Measurements from ENCODE around the gene PPP4R1. TPM values are rescaled to one million over a fixed set of nuclear protein-coding genes. Genes with fewer than 3 reads are reported as not detected.

The PPP4R1 gene
- total RNA-seq, 1 experiment from 2014 or later, result 110 TPM

DNA sequence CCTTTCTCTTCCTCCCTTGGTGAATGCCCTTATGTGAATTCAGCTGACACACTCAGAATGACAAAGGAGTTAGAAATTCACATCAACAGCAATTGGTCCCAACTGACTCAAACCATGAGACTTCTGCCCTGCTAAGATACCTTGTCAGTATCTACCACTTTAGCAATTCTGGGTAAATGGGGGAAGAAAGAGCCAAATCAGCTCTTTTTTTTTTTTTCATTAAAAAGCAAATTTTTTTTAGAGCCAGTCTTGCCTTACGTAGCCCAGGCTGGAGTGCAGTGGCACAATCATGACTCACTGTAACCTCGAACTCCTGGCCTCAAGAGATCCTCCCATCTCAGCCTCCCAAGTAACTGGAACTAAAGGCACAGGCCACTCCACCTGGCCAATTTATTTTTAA is 1.7 kb upstream of the PPP4R1 start:
- Mint-ChIP-seq H3K9me3 (ENCODE audit: low read depth, unreplicated experiment) (no peaks in the 10 kb centered on the region), H3K4me3 (ENCODE audit: low read depth, unreplicated experiment) (peak overlapping the region; percentile 99), H3K36me3 (ENCODE audit: insufficient read depth, unreplicated experiment) (peaks cover 31% of the 10 kb centered on the region), H3K27me3 (ENCODE audit: unreplicated experiment) (no peaks in the 10 kb centered on the region), H3K27ac (ENCODE audit: unreplicated experiment) (peak overlapping the region; percentile 94), H3K4me1 (ENCODE audit: low read depth, unreplicated experiment) (peaks cover 48% of the 10 kb centered on the region)
- no TSS peak for BruUV-seq (replicated peaks)
- CTCF ChIA-PET, result interaction anchor here (0.6 to 1.3 kb wide), 2 partner anchors 37 to 68 kb away, joined by 3 to 4 read pairs; no protein-coding TSS in a partner anchor
- intact Hi-C loops (cut with micrococcal nuclease; ENCODE audit: unreplicated experiment), result no loop called here
- no peak for DNase-seq
- TF ChIP-seq, protein P1, sequence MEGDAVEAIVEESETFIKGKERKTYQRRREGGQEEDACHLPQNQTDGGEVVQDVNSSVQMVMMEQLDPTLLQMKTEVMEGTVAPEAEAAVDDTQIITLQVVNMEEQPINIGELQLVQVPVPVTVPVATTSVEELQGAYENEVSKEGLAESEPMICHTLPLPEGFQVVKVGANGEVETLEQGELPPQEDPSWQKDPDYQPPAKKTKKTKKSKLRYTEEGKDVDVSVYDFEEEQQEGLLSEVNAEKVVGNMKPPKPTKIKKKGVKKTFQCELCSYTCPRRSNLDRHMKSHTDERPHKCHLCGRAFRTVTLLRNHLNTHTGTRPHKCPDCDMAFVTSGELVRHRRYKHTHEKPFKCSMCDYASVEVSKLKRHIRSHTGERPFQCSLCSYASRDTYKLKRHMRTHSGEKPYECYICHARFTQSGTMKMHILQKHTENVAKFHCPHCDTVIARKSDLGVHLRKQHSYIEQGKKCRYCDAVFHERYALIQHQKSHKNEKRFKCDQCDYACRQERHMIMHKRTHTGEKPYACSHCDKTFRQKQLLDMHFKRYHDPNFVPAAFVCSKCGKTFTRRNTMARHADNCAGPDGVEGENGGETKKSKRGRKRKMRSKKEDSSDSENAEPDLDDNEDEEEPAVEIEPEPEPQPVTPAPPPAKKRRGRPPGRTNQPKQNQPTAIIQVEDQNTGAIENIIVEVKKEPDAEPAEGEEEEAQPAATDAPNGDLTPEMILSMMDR (IDR thresholded peaks at IDR 0.05; ENCODE audit: unreplicated experiment), result no peak

DNA sequence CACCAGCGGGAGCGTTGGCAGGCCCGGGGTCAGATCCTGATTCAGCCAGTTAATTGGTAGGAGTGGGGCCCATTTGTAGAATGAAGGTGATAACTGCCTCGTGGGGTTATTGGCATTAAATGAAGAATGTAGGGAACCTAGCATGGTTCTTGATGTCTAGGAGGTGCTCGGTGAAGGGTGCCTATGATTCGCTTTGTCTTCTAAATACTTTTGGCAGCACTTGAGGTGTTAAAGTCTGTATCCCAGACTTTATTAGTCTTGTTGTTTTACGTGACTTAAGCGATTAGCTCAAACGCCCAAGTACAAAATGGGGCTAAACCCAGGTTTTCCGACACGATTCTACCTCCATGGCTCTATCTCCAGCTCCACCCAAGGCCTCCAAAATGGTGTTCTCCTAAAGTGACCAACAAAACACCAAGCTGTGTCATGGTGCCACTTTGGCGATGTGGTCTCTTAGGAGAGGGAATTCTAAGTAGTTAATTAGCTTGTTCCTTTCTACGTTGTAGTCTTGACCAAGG is 980 bp upstream of the PPP4R1 start:
- H3K4me3 Mint-ChIP-seq (ENCODE audit: low read depth, unreplicated experiment), result peak overlapping the region; percentile 99
- intact Hi-C loops (cut with micrococcal nuclease; ENCODE audit: unreplicated experiment), result no loop called here
- BruUV-seq (replicated peaks), result TSS peak; percentile 81
- no peaks in the 10 kb centered on the region for H3K9me3 Mint-ChIP-seq (ENCODE audit: low read depth, unreplicated experiment)
- CTCF ChIA-PET, result interaction anchor here (0.6 to 1.3 kb wide), 2 partner anchors 37 to 69 kb away, joined by 3 to 4 read pairs; no protein-coding TSS in a partner anchor
- peak overlapping the region; percentile 94 for H3K27ac Mint-ChIP-seq (ENCODE audit: unreplicated experiment)
- TF ChIP-seq, protein P1 (IDR thresholded peaks at IDR 0.05; ENCODE audit: unreplicated experiment), result no peak
- H3K27me3 Mint-ChIP-seq (ENCODE audit: unreplicated experiment), result no peaks in the 10 kb centered on the region
- DNase-seq, result no peak
- peaks cover 38% of the 10 kb centered on the region for H3K36me3 Mint-ChIP-seq (ENCODE audit: insufficient read depth, unreplicated experiment)
- H3K4me1 Mint-ChIP-seq (ENCODE audit: low read depth, unreplicated experiment), result peaks cover 55% of the 10 kb centered on the region

DNA sequence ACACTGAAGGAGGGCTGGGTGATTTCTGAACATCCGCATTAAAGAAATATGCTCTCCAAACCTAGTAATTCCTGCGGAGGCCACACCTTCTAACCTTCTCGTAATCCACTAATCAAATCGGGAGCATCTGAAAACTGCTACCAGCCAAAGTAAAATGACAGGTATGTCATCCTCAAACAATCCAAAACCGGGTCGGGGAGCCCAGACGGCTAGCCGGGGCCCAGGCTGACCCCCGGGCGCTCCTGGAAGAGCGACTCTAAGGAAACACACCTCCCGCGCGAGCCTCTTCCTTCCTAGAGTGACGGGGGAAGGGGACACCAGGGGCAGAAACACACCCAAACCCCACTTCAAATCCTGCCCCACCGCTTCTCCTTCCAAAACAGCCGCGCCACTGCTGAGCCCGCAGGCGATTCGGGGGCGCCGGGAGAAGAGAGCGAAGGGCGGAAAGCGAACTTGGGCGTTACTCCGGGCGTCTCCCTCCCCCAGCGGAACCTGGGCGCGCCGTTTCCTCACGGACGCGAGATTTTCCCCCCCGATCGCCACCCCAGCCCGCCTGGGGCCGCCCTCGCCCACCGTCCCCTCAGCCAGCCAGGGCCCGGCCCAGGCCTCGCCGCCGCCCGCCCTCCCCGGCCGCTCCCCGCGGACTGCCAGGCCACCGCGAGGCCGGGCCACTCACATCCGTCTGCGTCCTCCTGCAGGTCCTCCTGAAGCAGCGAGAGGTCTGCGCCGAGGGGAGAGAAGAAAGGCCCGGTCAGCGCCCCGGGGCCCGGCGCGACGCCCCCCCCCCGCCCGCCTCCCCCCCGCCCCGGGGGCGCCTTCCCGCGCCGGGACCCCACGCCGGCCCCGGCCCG is 584 bp downstream of the PPP4R1 start:
- Mint-ChIP-seq H3K9me3 (ENCODE audit: low read depth, unreplicated experiment) (no peaks in the 10 kb centered on the region), H3K4me3 (ENCODE audit: low read depth, unreplicated experiment) (peak overlapping the region; percentile 99), H3K4me1 (ENCODE audit: low read depth, unreplicated experiment) (peaks cover 49% of the 10 kb centered on the region), H3K27me3 (ENCODE audit: unreplicated experiment) (no peaks in the 10 kb centered on the region), H3K36me3 (ENCODE audit: insufficient read depth, unreplicated experiment) (peaks cover 40% of the 10 kb centered on the region), H3K27ac (ENCODE audit: unreplicated experiment) (peak overlapping the region; percentile 97)
- CTCF ChIA-PET, result no interaction called here
- TF ChIP-seq, protein P1 (IDR thresholded peaks at IDR 0.05; ENCODE audit: unreplicated experiment), result no peak
- BruUV-seq (replicated peaks), result no TSS peak
- intact Hi-C loops (cut with micrococcal nuclease; ENCODE audit: unreplicated experiment), result no loop called here
- DNase-seq, result peak; percentile 69

DNA sequence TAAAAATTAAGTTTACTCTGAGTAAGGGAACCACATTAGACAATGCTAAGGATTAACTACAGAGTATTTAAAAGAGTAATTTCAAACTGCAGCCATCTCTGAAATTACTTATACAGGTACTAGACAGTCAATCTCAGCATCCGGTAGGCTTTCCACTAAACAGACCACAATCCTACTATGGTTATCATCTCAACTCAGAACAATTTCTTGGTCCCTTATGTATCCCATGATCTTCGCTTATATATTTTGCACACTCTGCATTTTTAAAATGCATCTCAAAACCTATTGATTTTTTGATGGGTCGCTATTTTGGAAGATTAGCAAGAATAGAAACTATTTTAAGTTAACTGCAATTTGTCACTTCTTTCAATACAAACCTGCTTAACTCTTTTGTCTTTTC is 1.4 kb downstream of the PPP4R1 start:
- H3K36me3 Mint-ChIP-seq (ENCODE audit: insufficient read depth, unreplicated experiment), result peaks cover 40% of the 10 kb centered on the region
- TSS peak; percentile 65 for BruUV-seq (replicated peaks)
- no peaks in the 10 kb centered on the region for H3K9me3 Mint-ChIP-seq (ENCODE audit: low read depth, unreplicated experiment)
- H3K27ac Mint-ChIP-seq (ENCODE audit: unreplicated experiment), result peak overlapping the region; percentile 97
- CTCF ChIA-PET, result interaction anchor here (1.1 to 1.4 kb wide), 5 partner anchors 37 to 71 kb away, joined by 3 to 25 read pairs (median 7); no protein-coding TSS in a partner anchor
- peaks cover 54% of the 10 kb centered on the region for H3K4me1 Mint-ChIP-seq (ENCODE audit: low read depth, unreplicated experiment)
- H3K4me3 Mint-ChIP-seq (ENCODE audit: low read depth, unreplicated experiment), result peak overlapping the region; percentile 99
- H3K27me3 Mint-ChIP-seq (ENCODE audit: unreplicated experiment), result no peaks in the 10 kb centered on the region
- TF ChIP-seq, protein P1 (IDR thresholded peaks at IDR 0.05; ENCODE audit: unreplicated experiment), result no peak
- intact Hi-C loops (cut with micrococcal nuclease; ENCODE audit: unreplicated experiment), result loop anchor here (1.0 kb wide), 2 partner anchors 60 to 70 kb away; no protein-coding TSS in a partner anchor
- DNase-seq, result no peak
